Mesothelial cell of epicardium (in vitro differentiated cells): ENCODE measurements around the gene RAC3. TPM values are rescaled to one million over a fixed set of nuclear protein-coding genes. Genes with fewer than 3 reads are reported as not detected.
"Not testable (repeated sequence)": the region's sequence is repeated elsewhere in the genome, so short reads cannot be mapped to it uniquely, and the experiment has no call there.

Experiments used
- DNase-seq, 2 experiments: peaks; one replicate each; pipeline ENCODE4 v3.0.0; 2021; ENCODE audit warnings: low spot score in 2 of 2; ENCODE audit not compliant: unreplicated experiment in 2 of 2
- H3K27ac Mint-ChIP-seq: 2 replicates; pipeline ENCODE4 v1.8.0; 2021; ENCODE audit warnings: mixed read lengths
- H3K27me3 Mint-ChIP-seq: 2 replicates; pipeline ENCODE4 v1.8.0; 2021; ENCODE audit warnings: low read depth, mixed read lengths
- H3K36me3 Mint-ChIP-seq: 2 replicates; pipeline ENCODE4 v1.8.0; 2021; ENCODE audit warnings: mixed read lengths
- H3K4me1 Mint-ChIP-seq: 2 replicates; pipeline ENCODE4 v1.8.0; 2021; ENCODE audit warnings: mixed read lengths
- H3K4me3 Mint-ChIP-seq: 2 replicates; pipeline ENCODE4 v1.8.0; 2021; ENCODE audit warnings: mild to moderate bottlenecking, moderate library complexity, mixed read lengths
- H3K9me3 Mint-ChIP-seq: 2 replicates; pipeline ENCODE4 v1.8.0; 2021; ENCODE audit warnings: mixed read lengths
- CTCF ChIP-seq: fragments of 200-600 bp; sonication (generic); IDR thresholded peaks from one replicate; pipeline ENCODE4 v1.5.0; 2021; ENCODE audit warnings: antibody characterized with exemption; ENCODE audit not compliant: unreplicated experiment
- total RNA-seq: library from RNA; stranded (reverse); gene quantifications from 3 replicates; pipeline ENCODE4 v1.2.1, GENCODE V29; 2021

RAC3 gene
- total RNA-seq, 1 donor from 2014 or later = 34.6 TPM

DNA sequence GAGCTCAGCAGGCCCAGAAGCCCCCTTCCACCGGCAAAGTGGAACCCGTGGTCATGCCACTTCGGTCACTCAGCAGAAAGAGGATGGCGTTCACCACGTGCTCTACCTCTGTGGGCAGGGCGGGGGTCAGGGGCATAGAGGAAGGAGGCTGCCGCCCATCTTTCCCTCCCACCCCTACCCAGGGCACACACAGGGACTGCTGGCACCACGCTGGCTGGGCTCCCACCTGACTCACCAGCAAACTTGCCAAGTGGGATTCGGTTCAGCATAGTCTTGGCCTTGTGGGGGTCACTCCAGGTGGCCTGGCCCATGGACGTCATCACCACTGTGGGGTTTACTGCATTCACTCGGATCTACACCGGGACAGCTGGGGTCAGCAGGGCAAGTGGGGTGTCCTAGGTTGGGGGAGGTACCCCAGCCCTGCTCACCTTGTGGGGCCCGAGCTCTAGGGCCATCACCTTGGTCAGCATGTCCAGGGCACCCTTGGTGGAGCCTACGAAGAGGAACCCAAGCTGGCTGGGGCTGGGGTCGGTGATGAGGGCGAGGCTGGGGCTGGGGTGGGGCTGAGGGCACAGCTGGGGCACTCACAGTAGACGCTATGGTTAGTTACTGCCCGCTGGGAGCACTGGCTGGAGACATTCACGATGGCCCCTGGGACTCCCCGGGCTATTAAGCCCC is 4.6 kb downstream of the RAC3 start:
- Mint-ChIP-seq H3K9me3 (no peaks in the 10 kb centered on the region), H3K27me3 (no peaks in the 10 kb centered on the region), H3K27ac (no peak overlapping the region), H3K4me3 (peak overlapping the region; percentile 70), H3K36me3 (peaks cover 5% of the 10 kb centered on the region), H3K4me1 (peaks cover 22% of the 10 kb centered on the region)
- no peak for TF ChIP-seq CTCF
- no peak for DNase-seq

GRCh38 chr17:82036634-82037091 is 5.2 kb downstream of the RAC3 start:
- H3K9me3 Mint-ChIP-seq = no peaks in the 10 kb centered on the region
- no peak for DNase-seq
- H3K36me3 Mint-ChIP-seq = peaks cover 5% of the 10 kb centered on the region
- peak overlapping the region; percentile 70 for H3K4me3 Mint-ChIP-seq
- no peaks in the 10 kb centered on the region for H3K27me3 Mint-ChIP-seq
- H3K27ac Mint-ChIP-seq = no peak overlapping the region
- no peak for TF ChIP-seq CTCF
- H3K4me1 Mint-ChIP-seq = peaks cover 22% of the 10 kb centered on the region

- Mint-ChIP-seq H3K9me3 (no peaks in the 10 kb centered on the region), H3K27ac (peak within 1 kb of the TSS; percentile 89), H3K27me3 (no peaks in the 10 kb centered on the region), H3K4me3 (peak within 1 kb of the TSS; percentile 74), H3K4me1 (peaks cover 22% of the 10 kb centered on the region), H3K36me3 (peaks cover 5% of the 10 kb centered on the region)
- peak; percentile 66 for TF ChIP-seq CTCF
- peak; percentile 92 to 97 for DNase-seq
These were observed 5.8 kb downstream of the RAC3 start, which contains the start of gene DCXR for GRCh38 chr17:82037092-82037888. Gene DCXR, minus strand, starts transcription at chr17:82037697. Its CDS starts 15 bp downstream, at chr17:82037682.

- Mint-ChIP-seq H3K9me3 (no peaks in the 10 kb centered on the region), H3K27me3 (no peaks in the 10 kb centered on the region), H3K4me3 (peak overlapping the region; percentile 74), H3K27ac (peak overlapping the region; percentile 89), H3K4me1 (peaks cover 21% of the 10 kb centered on the region), H3K36me3 (peaks cover 5% of the 10 kb centered on the region)
- DNase-seq = no peak
- TF ChIP-seq CTCF = no peak
These were observed 6.4 kb downstream of the RAC3 start for GRCh38 chr17:82037889-82038195.

- DNase-seq, H3K9me3 Mint-ChIP-seq, H3K27me3 Mint-ChIP-seq, H3K36me3 Mint-ChIP-seq, H3K4me3 Mint-ChIP-seq: not testable (repeated sequence)
- Mint-ChIP-seq H3K4me1 (peaks cover 19% of the 10 kb centered on the region), H3K27ac (peak overlapping the region; percentile 54)
These were observed 7.4 kb downstream of the RAC3 start for GRCh38 chr17:82038796-82039409.
